Astrocyte (in vitro differentiated cells and primary cell): Measurements from ENCODE around the gene WNT5B. TPM values are rescaled to one million over a fixed set of nuclear protein-coding genes. Genes with fewer than 3 reads are reported as not detected.

Experiments used
- DNase-seq: peaks from one replicate; pipeline ENCODE4 v3.0.0-alpha.2; 2010; ENCODE audit warnings: low read depth
- FAIRE-seq: peaks from 2 replicates; lab custom pipeline; 2011; peaks lifted over from hg19 to GRCh38; lab: Jason Lieb, UNC
- H2AFZ ChIP-seq: 2 replicates; pipeline ENCODE4 v1.6.0; 2012; ENCODE audit warnings: low read depth, low read length, inconsistent platforms
- H3K27ac ChIP-seq: 2 replicates; pipeline ENCODE4 v1.5.1; 2011; ENCODE audit warnings: low read depth, low read length, inconsistent platforms
- H3K27me3 ChIP-seq: 2 replicates; pipeline ENCODE4 v1.6.0; 2011; ENCODE audit warnings: low read length, inconsistent platforms; ENCODE audit not compliant: insufficient read depth
- H3K36me3 ChIP-seq: 2 replicates; pipeline ENCODE4 v1.5.1; 2011; ENCODE audit warnings: low read length, inconsistent platforms; ENCODE audit not compliant: insufficient read depth
- H3K4me1 ChIP-seq: 2 replicates; pipeline ENCODE4 v1.5.1; 2011; ENCODE audit warnings: low read length, inconsistent platforms; ENCODE audit not compliant: insufficient read depth
- H3K4me2 ChIP-seq: 2 replicates; pipeline ENCODE4 v1.6.0; 2012; ENCODE audit warnings: low read length, inconsistent platforms
- H3K4me3 ChIP-seq: 2 replicates; pipeline ENCODE4 v1.5.1; 2011; ENCODE audit warnings: low read depth, mild to moderate bottlenecking, low read length, inconsistent platforms; ENCODE audit not compliant: insufficient read depth
- H3K79me2 ChIP-seq: 2 replicates; pipeline ENCODE4 v1.6.0; 2012; ENCODE audit warnings: mild to moderate bottlenecking, low read length, inconsistent platforms; ENCODE audit not compliant: insufficient read depth
- H3K9ac ChIP-seq: 2 replicates; pipeline ENCODE4 v1.6.0; 2012; ENCODE audit warnings: mild to moderate bottlenecking, low read length, inconsistent platforms
- H3K9me3 ChIP-seq: 2 replicates; pipeline ENCODE4 v1.5.1; 2012; ENCODE audit warnings: low read depth, mild to moderate bottlenecking, low read length, inconsistent platforms; ENCODE audit not compliant: insufficient read depth
- H4K20me1 ChIP-seq: 2 replicates; pipeline ENCODE4 v1.6.0; 2012; ENCODE audit warnings: low read length, inconsistent platforms; ENCODE audit not compliant: insufficient read depth
- H3K27ac Mint-ChIP-seq: one replicate; pipeline ENCODE4 v1.8.0; 2021; ENCODE audit warnings: mild to moderate bottlenecking, mixed read lengths; ENCODE audit not compliant: unreplicated experiment
- H3K27me3 Mint-ChIP-seq: one replicate; pipeline ENCODE4 v1.8.0; 2021; ENCODE audit warnings: low read depth, mixed read lengths; ENCODE audit not compliant: unreplicated experiment
- H3K36me3 Mint-ChIP-seq: one replicate; pipeline ENCODE4 v1.8.0; 2021; ENCODE audit warnings: low read depth, mixed read lengths; ENCODE audit not compliant: unreplicated experiment
- H3K4me1 Mint-ChIP-seq: one replicate; pipeline ENCODE4 v1.8.0; 2021; ENCODE audit warnings: low read depth, mixed read lengths; ENCODE audit not compliant: unreplicated experiment
- H3K4me3 Mint-ChIP-seq: one replicate; pipeline ENCODE4 v1.8.0; 2021; ENCODE audit warnings: mild to moderate bottlenecking, moderate library complexity, mixed read lengths; ENCODE audit not compliant: unreplicated experiment
- H3K9me3 Mint-ChIP-seq: one replicate; pipeline ENCODE4 v1.8.0; 2021; ENCODE audit warnings: mild to moderate bottlenecking, mixed read lengths; ENCODE audit not compliant: unreplicated experiment
- EZH2 ChIP-seq: IDR thresholded peaks from 2 replicates; pipeline ENCODE4 v1.6.1; 2012; ENCODE audit warnings: mild to moderate bottlenecking, low read length, inconsistent platforms; ENCODE audit not compliant: insufficient read depth
- total RNA-seq: library from RNA; stranded (reverse); gene quantifications from 2 replicates; pipeline ENCODE4 v1.2.1, GENCODE V29; 2021
- TF ChIP-seq, protein P1 (sequence below): IDR thresholded peaks from 2 replicates; pipeline ENCODE4 v1.5.1; 2011; ENCODE audit warnings: low read depth, mild to moderate bottlenecking, inconsistent platforms, low read length, moderate library complexity; ENCODE audit not compliant: insufficient read depth

The WNT5B gene
- total RNA-seq, 1 donor from 2014 or later, result 110 TPM

DNA sequence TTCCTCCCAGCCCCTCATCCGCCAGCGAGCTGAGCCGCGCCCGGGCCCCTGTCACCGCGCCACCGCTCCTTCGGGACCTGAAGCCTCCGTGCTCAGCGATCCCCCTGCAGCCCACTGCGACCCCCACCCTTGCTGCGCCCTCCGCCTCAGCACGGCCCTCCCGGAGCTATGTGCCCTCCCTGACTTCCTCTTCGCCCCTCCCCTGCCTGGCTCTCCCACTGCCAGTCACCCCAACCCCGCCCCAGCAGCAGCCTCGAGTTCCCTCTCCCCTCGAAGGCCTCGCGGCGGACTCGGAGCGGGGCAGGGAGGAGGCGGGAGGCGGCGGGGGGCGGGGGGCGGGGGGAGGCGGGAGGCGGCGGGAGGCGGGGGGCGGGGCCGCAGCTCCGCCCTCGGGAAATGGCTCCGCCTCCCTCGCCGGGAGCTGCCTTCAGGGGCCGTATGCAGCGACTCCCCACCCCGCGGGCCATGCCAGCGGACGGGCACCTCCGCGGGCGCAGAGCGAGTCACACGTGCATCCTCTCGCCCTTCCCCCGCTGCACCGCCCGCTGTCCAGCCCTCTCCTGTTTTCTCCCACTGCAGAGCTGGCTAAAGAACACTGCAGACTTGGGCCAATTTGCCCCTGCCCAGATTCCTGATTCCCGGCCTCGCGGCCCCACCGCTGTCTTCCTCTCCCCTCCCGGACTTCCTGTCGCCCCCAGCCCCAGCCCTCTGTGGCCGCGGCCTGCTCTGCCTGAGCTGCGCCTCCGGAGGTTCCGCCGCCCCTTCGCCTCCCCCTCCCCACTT lies 32.7 kb downstream of the WNT5B start:
- Histone ChIP-seq H3K4me1 (no peaks in the 10 kb centered on the region), H3K4me3 (peak overlapping the region; percentile 50), H4K20me1 (no peaks in the 10 kb centered on the region), H2AFZ (peak overlapping the region; percentile 78), H3K36me3 (no peaks in the 10 kb centered on the region), H3K4me2 (peak overlapping the region; percentile 86), H3K79me2 (no peaks in the 10 kb centered on the region), H3K9me3 (no peaks in the 10 kb centered on the region), H3K9ac (peak overlapping the region; percentile 27), H3K27ac (no peak overlapping the region), H3K27me3 (no peaks in the 10 kb centered on the region)
- Mint-ChIP-seq H3K27me3 (peaks cover 5% of the 10 kb centered on the region), H3K4me1 (no peaks in the 10 kb centered on the region), H3K27ac (no peak overlapping the region), H3K9me3 (peaks cover 5% of the 10 kb centered on the region), H3K36me3 (peaks cover 3% of the 10 kb centered on the region), H3K4me3 (peak overlapping the region; percentile 60)
- DNase-seq (peak; percentile 58), FAIRE-seq (no peak)
- TF ChIP-seq, protein P1, sequence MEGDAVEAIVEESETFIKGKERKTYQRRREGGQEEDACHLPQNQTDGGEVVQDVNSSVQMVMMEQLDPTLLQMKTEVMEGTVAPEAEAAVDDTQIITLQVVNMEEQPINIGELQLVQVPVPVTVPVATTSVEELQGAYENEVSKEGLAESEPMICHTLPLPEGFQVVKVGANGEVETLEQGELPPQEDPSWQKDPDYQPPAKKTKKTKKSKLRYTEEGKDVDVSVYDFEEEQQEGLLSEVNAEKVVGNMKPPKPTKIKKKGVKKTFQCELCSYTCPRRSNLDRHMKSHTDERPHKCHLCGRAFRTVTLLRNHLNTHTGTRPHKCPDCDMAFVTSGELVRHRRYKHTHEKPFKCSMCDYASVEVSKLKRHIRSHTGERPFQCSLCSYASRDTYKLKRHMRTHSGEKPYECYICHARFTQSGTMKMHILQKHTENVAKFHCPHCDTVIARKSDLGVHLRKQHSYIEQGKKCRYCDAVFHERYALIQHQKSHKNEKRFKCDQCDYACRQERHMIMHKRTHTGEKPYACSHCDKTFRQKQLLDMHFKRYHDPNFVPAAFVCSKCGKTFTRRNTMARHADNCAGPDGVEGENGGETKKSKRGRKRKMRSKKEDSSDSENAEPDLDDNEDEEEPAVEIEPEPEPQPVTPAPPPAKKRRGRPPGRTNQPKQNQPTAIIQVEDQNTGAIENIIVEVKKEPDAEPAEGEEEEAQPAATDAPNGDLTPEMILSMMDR, result no peak
- no peak for TF ChIP-seq EZH2

DNA sequence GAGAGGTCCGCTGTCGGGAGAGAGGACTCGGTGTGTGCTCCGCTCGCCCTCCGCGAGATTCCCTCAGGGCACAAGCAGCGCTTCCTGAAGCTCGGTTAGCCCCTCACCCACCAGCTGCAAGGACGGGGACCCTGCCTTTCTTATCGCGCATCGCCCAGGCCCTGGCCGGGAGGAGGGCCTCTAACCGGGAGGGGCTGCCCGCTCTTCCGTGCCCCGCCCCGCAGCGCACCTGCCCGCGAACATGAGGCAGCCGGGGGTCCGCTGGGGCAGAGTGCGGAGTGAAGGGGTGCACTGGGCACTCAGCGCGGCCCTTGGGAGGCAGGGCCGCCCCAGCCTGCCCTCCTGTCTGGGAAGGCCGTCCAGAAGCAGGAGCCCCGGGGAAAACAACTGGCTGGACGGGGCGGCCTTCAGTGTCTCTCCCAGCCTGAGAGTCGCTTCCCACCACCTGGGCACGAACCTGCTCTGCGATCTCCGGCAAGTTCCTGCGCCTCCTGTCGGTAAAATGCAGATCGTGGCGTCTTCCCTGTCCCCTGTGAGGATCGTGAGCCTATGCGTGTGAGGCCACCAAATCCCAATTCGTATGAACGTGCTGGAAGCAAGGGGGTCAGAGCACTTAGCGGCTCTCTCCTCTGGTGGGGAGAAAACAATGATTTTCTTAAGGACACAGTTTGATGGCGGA lies 33.9 kb downstream of the WNT5B start:
- H3K79me2 ChIP-seq, result no peaks in the 10 kb centered on the region
- H3K9ac ChIP-seq, result no peak overlapping the region
- no peaks in the 10 kb centered on the region for H4K20me1 ChIP-seq
- peaks cover 5% of the 10 kb centered on the region for H3K9me3 Mint-ChIP-seq
- peak overlapping the region; percentile 77 for H3K4me3 Mint-ChIP-seq
- peaks cover 5% of the 10 kb centered on the region for H3K27me3 Mint-ChIP-seq
- TF ChIP-seq EZH2, result no peak
- TF ChIP-seq, protein P1, result peak; percentile 25
- no peak overlapping the region for H2AFZ ChIP-seq
- H3K36me3 ChIP-seq, result no peaks in the 10 kb centered on the region
- no peak overlapping the region for H3K27ac Mint-ChIP-seq
- no peaks in the 10 kb centered on the region for H3K4me1 ChIP-seq
- H3K9me3 ChIP-seq, result no peaks in the 10 kb centered on the region
- no peaks in the 10 kb centered on the region for H3K27me3 ChIP-seq
- FAIRE-seq (no peak), DNase-seq (no peak)
- H3K4me3 ChIP-seq, result no peak overlapping the region
- no peaks in the 10 kb centered on the region for H3K4me1 Mint-ChIP-seq
- no peak overlapping the region for H3K27ac ChIP-seq
- H3K36me3 Mint-ChIP-seq, result peaks cover 1% of the 10 kb centered on the region
- no peak overlapping the region for H3K4me2 ChIP-seq
